HEK293T (cell line): ENCODE results near the gene ATG7.
"Not testable (repeated sequence)": the region's sequence is repeated elsewhere in the genome, so short reads cannot be mapped to it uniquely, and the experiment has no call there.

Experiments
- BHLHE40 ChIP-seq: fragments of 450-650 bp; IDR thresholded peaks from 2 replicates; pipeline ENCODE4 v1.6.1; 2016; ENCODE audit warnings: mild to moderate bottlenecking, moderate library complexity, borderline replicate concordance
- CTBP1 ChIP-seq: fragments of 450-650 bp; IDR thresholded peaks from 2 replicates; pipeline ENCODE4 v1.6.1; 2016; ENCODE audit warnings: borderline replicate concordance
- ELF4 ChIP-seq: fragments of 450-650 bp; IDR thresholded peaks from 2 replicates; pipeline ENCODE4 v1.6.1; 2017; ENCODE audit warnings: antibody characterized with exemption
- FOXA1 ChIP-seq: fragments of 450-650 bp; IDR thresholded peaks from 2 replicates; pipeline ENCODE4 v1.6.1; 2016; ENCODE audit warnings: mild to moderate bottlenecking
- FOXK2 ChIP-seq: fragments of 450-650 bp; IDR thresholded peaks from 2 replicates; pipeline ENCODE4 v1.6.1; 2016; ENCODE audit warnings: mild to moderate bottlenecking
- FOXM1 ChIP-seq: fragments of 450-650 bp; IDR thresholded peaks from 2 replicates; pipeline ENCODE4 v1.6.1; 2017; ENCODE audit warnings: mild to moderate bottlenecking, borderline replicate concordance
- HDGF ChIP-seq: fragments of 450-650 bp; IDR thresholded peaks from 2 replicates; pipeline ENCODE4 v1.6.1; 2017; ENCODE audit warnings: antibody characterized with exemption, borderline replicate concordance
- L3MBTL2 ChIP-seq: fragments of 450-650 bp; conservative IDR thresholded peaks from 2 replicates; pipeline ENCODE4 v1.6.1; 2016; ENCODE audit warnings: mild to moderate bottlenecking
- LEF1 ChIP-seq: fragments of 450-650 bp; IDR thresholded peaks from 2 replicates; pipeline ENCODE4 v1.6.1; 2017; ENCODE audit warnings: mild to moderate bottlenecking, borderline replicate concordance
- SP1 ChIP-seq: fragments of 450-650 bp; IDR thresholded peaks from 2 replicates; pipeline ENCODE4 v1.6.1; 2017
- TARDBP ChIP-seq: fragments of 450-650 bp; IDR thresholded peaks from 2 replicates; pipeline ENCODE4 v1.6.1; 2016
- ZNF384 ChIP-seq: fragments of 450-650 bp; IDR thresholded peaks from 2 replicates; pipeline ENCODE4 v1.6.1; 2016
- TF ChIP-seq, protein P1 (sequence below): fragments of 450-650 bp; IDR thresholded peaks from 2 replicates; pipeline ENCODE4 v1.6.1; 2016

DNA sequence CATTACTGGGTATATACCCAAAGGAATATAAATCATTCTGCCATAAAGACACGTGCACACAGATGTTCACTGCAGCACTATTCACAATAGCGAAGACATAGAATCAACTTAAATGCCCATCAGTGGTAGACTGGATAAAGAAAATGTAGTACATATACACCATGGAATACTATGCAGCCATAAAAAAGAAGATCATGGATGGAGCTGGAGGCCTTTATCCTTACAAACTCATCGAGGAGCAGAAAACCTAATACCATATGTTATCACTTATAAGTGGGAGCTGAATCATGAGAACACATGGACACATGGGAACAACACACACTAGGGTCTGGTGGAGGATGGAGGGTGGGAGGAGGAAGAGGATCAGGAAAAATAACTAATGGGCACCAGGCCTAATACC is 173.0 kb downstream of the ATG7 start:
- not testable (repeated sequence) for TF ChIP-seq SP1, FOXM1, TARDBP, LEF1, CTBP1, FOXA1, BHLHE40, HDGF, ZNF384, ELF4, FOXK2, L3MBTL2
- TF ChIP-seq, protein P1, sequence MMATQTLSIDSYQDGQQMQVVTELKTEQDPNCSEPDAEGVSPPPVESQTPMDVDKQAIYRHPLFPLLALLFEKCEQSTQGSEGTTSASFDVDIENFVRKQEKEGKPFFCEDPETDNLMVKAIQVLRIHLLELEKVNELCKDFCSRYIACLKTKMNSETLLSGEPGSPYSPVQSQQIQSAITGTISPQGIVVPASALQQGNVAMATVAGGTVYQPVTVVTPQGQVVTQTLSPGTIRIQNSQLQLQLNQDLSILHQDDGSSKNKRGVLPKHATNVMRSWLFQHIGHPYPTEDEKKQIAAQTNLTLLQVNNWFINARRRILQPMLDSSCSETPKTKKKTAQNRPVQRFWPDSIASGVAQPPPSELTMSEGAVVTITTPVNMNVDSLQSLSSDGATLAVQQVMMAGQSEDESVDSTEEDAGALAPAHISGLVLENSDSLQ = not testable (repeated sequence)
